Nucleus accumbens (tissue), 56 donors: ENCODE results near the gene DPY19L3.
"Not testable (repeated sequence)": the region's sequence is repeated elsewhere in the genome, so short reads cannot be mapped to it uniquely, and the experiment has no call there.

Experiments used
- DNase-seq, 56 donors: peaks; one replicate each; lab custom pipeline; 2025; lab: John Stamatoyannopoulos, UW

DPY19L3 gene

GRCh38 chr19:32497391-32497790 lies 91.8 kb downstream of the DPY19L3 start:
- DNase-seq, result no peak

GRCh38 chr19:32498648-32499200 lies 93.2 kb downstream of the DPY19L3 start:
- no peak for DNase-seq

- not testable (repeated sequence) for DNase-seq
Measured at GRCh38 chr19:32512498-32512897, 106.9 kb downstream of the DPY19L3 start.

- DNase-seq, result no peak
Measured at GRCh38 chr19:32519023-32519422, 113.5 kb downstream of the DPY19L3 start.

GRCh38 chr19:32522967-32523366 lies 117.4 kb downstream of the DPY19L3 start:
- no peak for DNase-seq

- no peak for DNase-seq
Measured at GRCh38 chr19:32526895-32527294, 121.3 kb downstream of the DPY19L3 start.

- DNase-seq, result no peak
Measured at GRCh38 chr19:32530773-32531172, 125.2 kb downstream of the DPY19L3 start.

- DNase-seq, result no peak
Measured at GRCh38 chr19:32532233-32532632, 126.7 kb downstream of the DPY19L3 start.
